K562 (cell line): ENCODE data around the gene CCNK. TPM values are rescaled to one million over a fixed set of nuclear protein-coding genes. Genes with fewer than 3 reads are reported as not detected.

Source experiments
- ATAC-seq: fragments of 200-7000 bp; cut with Tn5 transposase; 3 replicates; pipeline ENCODE4 v1.9.1; 2020; ENCODE audit warnings: moderate library complexity
- BruUV-seq: library from RNA; stranded (reverse); fragments of 400-500 nt; replicated peaks from 2 replicates; lab custom pipeline; 2021; lab: Mats Ljungman, UMichigan
- CTCF ChIA-PET: fragments of 300-600 bp; formaldehyde crosslinking; extraction: SDS; loops from one replicate; lab custom pipeline; 2021; ENCODE audit warnings: low intra/inter-chr PET ratio; lab: Yijun Ruan, JAX
- POLR2A ChIA-PET: fragments of 300-600, 350-650 bp; sonication (Branson Sonifier 250); formaldehyde crosslinking; extraction: SDS; loops from one replicate; lab custom pipeline; 2021; ENCODE audit warnings: antibody characterized with exemption, inconsistent platforms; lab: Yijun Ruan, JAX
- DNase-seq, 4 experiments: peaks; one replicate each; pipeline versions ENCODE4 v3.0.0 to v3.0.0-alpha.2; 2011 to 2018; ENCODE audit warnings: low spot score in 3 of 4, mixed read lengths in 3 of 4; ENCODE audit errors: extremely low read depth in 1 of 4
- FAIRE-seq: peaks from 2 replicates; lab custom pipeline; 2011; peaks lifted over from hg19 to GRCh38; lab: Jason Lieb, UNC
- H2AFZ ChIP-seq: 2 replicates; pipeline ENCODE4 v1.6.0; 2011; ENCODE audit warnings: low read depth, low read length, control low read depth, inconsistent platforms
- H3K27ac ChIP-seq: fragments of 200-600 bp; 3 replicates; pipeline ENCODE4 v1.8.0; 2011; ENCODE audit warnings: low read depth, mild to moderate bottlenecking, control low read depth, inconsistent platforms, low read length, moderate library complexity, mixed read lengths; ENCODE audit errors: extremely low read depth
- H3K27me3 ChIP-seq, 2 experiments: fragments of 300-600 bp in 1 of 2; 2 replicates in 1 of 2; 3 replicates in 1 of 2; pipeline versions ENCODE4 v1.6.0 to v1.8.0; 2011; ENCODE audit warnings: inconsistent platforms in 2 of 2, low read length in 2 of 2, mild to moderate bottlenecking in 1 of 2, mixed read lengths in 1 of 2, moderate library complexity in 1 of 2; ENCODE audit not compliant: control insufficient read depth in 2 of 2, insufficient read depth in 2 of 2
- H3K36me3 ChIP-seq: fragments of 300-600 bp; 3 replicates; pipeline ENCODE4 v1.8.0; 2011; ENCODE audit warnings: mild to moderate bottlenecking, low read length, inconsistent platforms; ENCODE audit not compliant: control insufficient read depth, insufficient read depth
- H3K4me1 ChIP-seq, 2 experiments: fragments of 200-600 bp in 1 of 2; replicated peaks in 1 of 2; 2 replicates in 1 of 2; 3 replicates in 1 of 2; pipeline versions ENCODE4 v1.5.1 to v1.8.0; 2011; ENCODE audit warnings: inconsistent platforms in 2 of 2, low read length in 2 of 2, mild to moderate bottlenecking in 1 of 2, mixed read lengths in 1 of 2, moderate library complexity in 1 of 2; ENCODE audit not compliant: control insufficient read depth in 2 of 2, insufficient read depth in 2 of 2
- H3K4me2 ChIP-seq: 2 replicates; pipeline ENCODE4 v1.6.1; 2011; ENCODE audit warnings: low read length, control low read depth, inconsistent platforms, mixed read lengths; ENCODE audit not compliant: insufficient read depth
- H3K4me3 ChIP-seq: fragments of 200-600 bp; sonication (generic), shearing (Covaris generic); 2 replicates; pipeline ENCODE4 v1.5.1; 2016; ENCODE audit warnings: control low read depth, inconsistent platforms
- H3K79me2 ChIP-seq: fragments of 200-600 bp; 3 replicates; pipeline ENCODE4 v1.8.0; 2011; ENCODE audit warnings: low read length, inconsistent platforms; ENCODE audit not compliant: control insufficient read depth, insufficient read depth
- H3K9ac ChIP-seq, 2 experiments: 2 replicates each; pipeline versions ENCODE4 v1.6.0 to v1.6.1; 2011; ENCODE audit warnings: low read depth in 2 of 2, low read length in 2 of 2, control low read depth in 1 of 2, inconsistent platforms in 1 of 2, mild to moderate bottlenecking in 1 of 2, mixed read lengths in 1 of 2; ENCODE audit not compliant: insufficient read depth in 1 of 2
- H3K9me1 ChIP-seq: one replicate; pipeline ENCODE4 v1.6.0; 2011; ENCODE audit warnings: inconsistent platforms, mild to moderate bottlenecking, low read length, moderate library complexity; ENCODE audit not compliant: control insufficient read depth, insufficient read depth
- H3K9me3 ChIP-seq: replicated peaks from 2 replicates; pipeline ENCODE4 v1.5.1; 2011; ENCODE audit warnings: low read depth, low read length, inconsistent platforms; ENCODE audit not compliant: control insufficient read depth, insufficient read depth
- H4K20me1 ChIP-seq: replicated peaks from 2 replicates; pipeline ENCODE4 v1.6.1; 2011; ENCODE audit warnings: low read length, inconsistent platforms, mixed read lengths; ENCODE audit not compliant: control insufficient read depth, insufficient read depth
- NFYB ChIP-seq: IDR thresholded peaks from 2 replicates; pipeline ENCODE4 v1.6.1; 2011; ENCODE audit warnings: mild to moderate bottlenecking, moderate library complexity; ENCODE audit not compliant: insufficient read length; ENCODE audit errors: extremely low read depth
- SRSF1 ChIP-seq: fragments of 200-400 bp; formaldehyde crosslinking; IDR thresholded peaks from 2 replicates; pipeline ENCODE4 v1.6.1; 2017; ENCODE audit warnings: mild to moderate bottlenecking, low read depth, low read length, moderate library complexity
- SRSF7 ChIP-seq: fragments of 200-400 bp; formaldehyde crosslinking; optimal IDR thresholded peaks from 2 replicates; pipeline ENCODE3; 2017; ENCODE audit warnings: mild to moderate bottlenecking, low read depth, low read length
- TAF15 ChIP-seq: fragments of 200-400 bp; formaldehyde crosslinking; IDR thresholded peaks from 2 replicates; pipeline ENCODE4 v1.6.1; 2017; ENCODE audit warnings: mild to moderate bottlenecking, low read depth, low read length, moderate library complexity
- TRIM24 ChIP-seq, 2 experiments: fragments of 450-650 bp; IDR thresholded peaks; 2 replicates each; pipeline ENCODE4 v1.6.1; 2016
- ZBED1 ChIP-seq: IDR thresholded peaks from 2 replicates; pipeline ENCODE4 v1.6.1; 2014
- ZBTB8A ChIP-seq: fragments of 450-650 bp; IDR thresholded peaks from 2 replicates; pipeline ENCODE4 v1.6.1; 2018; ENCODE audit warnings: mild to moderate bottlenecking, moderate library complexity; ENCODE audit not compliant: partially characterized antibody
- ZKSCAN1 ChIP-seq: fragments of 150-350 bp; IDR thresholded peaks from 2 replicates; pipeline ENCODE4 v1.6.1; 2016; ENCODE audit warnings: low read depth, low read length
- ZNF146 ChIP-seq: IDR thresholded peaks from one replicate; pipeline ENCODE4 v1.6.1; 2018; ENCODE audit warnings: missing compliant biosample characterization; ENCODE audit not compliant: unreplicated experiment
- WGBS: fragments of 100-300 bp; shearing (Covaris generic); methylation state at CpG from one replicate; pipeline ENCODE4 v1.1.6; 2016; ENCODE audit warnings: low coverage, mixed read lengths; ENCODE audit not compliant: insufficient coverage; ENCODE audit errors: missing lambda C conversion rate; 5-methylcytosine and 5-hydroxymethylcytosine counted together
- in situ Hi-C: fragments of 300-500 bp; cut with MboI; formaldehyde crosslinking; loops from 4 replicates; pipeline ENCODE4 v1.15.0; 2018; ENCODE audit warnings: inconsistent platforms, mixed read lengths
- intact Hi-C: fragments of 100-400 bp; cut with micrococcal nuclease; formaldehyde crosslinking; loops from 2 replicates; pipeline ENCODE4 v1.14.2; 2022
- polyA plus RNA-seq, 8 experiments: library from polyadenylated mRNA; depleted of rRNA in 4 of 8; stranded (reverse) in 5 of 8; unstranded in 3 of 8; fragments of >200 nt; fragmentation: Nextera tagmentation in 2 of 8; fragmentation: Illumina TruSeq in 1 of 8; extraction: Ambion mirVana in 2 of 8; extraction: Trizol in 1 of 8; gene quantifications; 2 replicates each; pipeline versions ENCODE4 v1.2.1 to v1.2.3, GENCODE V29; 2011 to 2014; ENCODE audit warnings: inconsistent platforms in 1 of 8, missing spikeins in 1 of 8
- total RNA-seq, 7 experiments: library from RNA; depleted of rRNA in 6 of 7; stranded (reverse); fragments of >200 nt in 6 of 7; fragmentation: Illumina TruSeq in 2 of 7; extraction: Trizol in 2 of 7; gene quantifications; 2 replicates each; pipeline versions ENCODE4 v1.2.1 to v1.2.3, GENCODE V29; 2011 to 2021; ENCODE audit warnings: low replicate concordance in 1 of 7
- TF ChIP-seq, protein P1 (sequence below): fragments of 250-450 bp; sonication (Bioruptor Pico); IDR thresholded peaks from 2 replicates; pipeline ENCODE4 v1.4.0; 2020; ENCODE audit warnings: mild to moderate bottlenecking, moderate library complexity

Gene CCNK
- total and polyA plus RNA-seq, 9 of the 15 experiments (the other 6 are each of a cell fraction or from before 2014, with no cell fraction given), result 5.8 to 84.2 (median 16.4) TPM

DNA sequence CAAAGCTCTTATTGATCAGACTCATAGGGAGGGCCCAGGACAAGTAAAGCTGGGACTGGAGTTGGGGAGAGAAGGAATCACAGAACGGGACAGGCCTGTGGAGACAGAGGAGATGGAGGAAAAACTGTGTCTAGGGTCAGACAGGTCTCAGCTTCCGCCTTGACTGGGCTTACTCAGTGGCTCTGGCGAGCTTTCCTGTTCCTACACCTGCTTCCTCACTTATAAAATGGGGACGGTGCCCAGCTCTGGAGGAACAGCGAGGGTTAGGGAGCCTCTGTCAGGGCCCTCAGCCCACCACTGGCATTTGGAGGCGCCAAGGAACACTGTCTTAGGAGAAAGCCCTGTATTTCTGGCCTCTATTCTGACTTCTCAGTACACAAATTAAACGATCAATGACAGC lies 35.3 kb upstream of the CCNK start:
- intact Hi-C loops, result no loop called here
- no peak for ATAC-seq
- no peak overlapping the region for H3K4me2 ChIP-seq
- peaks cover 35% of the 10 kb centered on the region; the same call in 2 of the 3 replicates for H3K36me3 ChIP-seq
- WGBS, result 88% methylated on average over 7 of the region's 7 CpGs
- H3K9me3 ChIP-seq, result no peaks in the 10 kb centered on the region
- peaks cover 8 to 10% of the 10 kb centered on the region in 2 experiments; a peak in 3 of 5 replicates for H3K4me1 ChIP-seq
- no peak for FAIRE-seq
- H3K27ac ChIP-seq, result no peak overlapping the region
- no peaks in the 10 kb centered on the region for H3K27me3 ChIP-seq
- TF ChIP-seq NFYB (no peak), ZBED1 (no peak), TAF15 (no peak), TRIM24 (IDR thresholded peaks at IDR 0.05) (no peak), SRSF1 (no peak), SRSF7 (no peak), ZKSCAN1 (no peak), ZNF146 (CRISPR knock-in tag) (no peak), ZBTB8A (no peak)
- TF ChIP-seq, protein P1, sequence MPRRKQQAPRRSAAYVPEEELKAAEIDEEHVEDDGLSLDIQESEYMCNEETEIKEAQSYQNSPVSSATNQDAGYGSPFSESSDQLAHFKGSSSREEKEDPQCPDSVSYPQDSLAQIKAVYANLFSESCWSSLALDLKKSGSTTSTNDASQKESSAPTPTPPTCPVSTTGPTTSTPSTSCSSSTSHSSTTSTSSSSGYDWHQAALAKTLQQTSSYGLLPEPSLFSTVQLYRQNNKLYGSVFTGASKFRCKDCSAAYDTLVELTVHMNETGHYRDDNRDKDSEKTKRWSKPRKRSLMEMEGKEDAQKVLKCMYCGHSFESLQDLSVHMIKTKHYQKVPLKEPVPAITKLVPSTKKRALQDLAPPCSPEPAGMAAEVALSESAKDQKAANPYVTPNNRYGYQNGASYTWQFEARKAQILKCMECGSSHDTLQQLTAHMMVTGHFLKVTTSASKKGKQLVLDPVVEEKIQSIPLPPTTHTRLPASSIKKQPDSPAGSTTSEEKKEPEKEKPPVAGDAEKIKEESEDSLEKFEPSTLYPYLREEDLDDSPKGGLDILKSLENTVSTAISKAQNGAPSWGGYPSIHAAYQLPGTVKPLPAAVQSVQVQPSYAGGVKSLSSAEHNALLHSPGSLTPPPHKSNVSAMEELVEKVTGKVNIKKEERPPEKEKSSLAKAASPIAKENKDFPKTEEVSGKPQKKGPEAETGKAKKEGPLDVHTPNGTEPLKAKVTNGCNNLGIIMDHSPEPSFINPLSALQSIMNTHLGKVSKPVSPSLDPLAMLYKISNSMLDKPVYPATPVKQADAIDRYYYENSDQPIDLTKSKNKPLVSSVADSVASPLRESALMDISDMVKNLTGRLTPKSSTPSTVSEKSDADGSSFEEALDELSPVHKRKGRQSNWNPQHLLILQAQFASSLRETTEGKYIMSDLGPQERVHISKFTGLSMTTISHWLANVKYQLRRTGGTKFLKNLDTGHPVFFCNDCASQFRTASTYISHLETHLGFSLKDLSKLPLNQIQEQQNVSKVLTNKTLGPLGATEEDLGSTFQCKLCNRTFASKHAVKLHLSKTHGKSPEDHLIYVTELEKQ (CRISPR knock-in tag), result no peak
- TF ChIP-seq, all 486 proteins: peak for 0
- H3K9ac ChIP-seq, result no peak overlapping the region
- H3K4me3 ChIP-seq, result no peak overlapping the region
- CTCF ChIA-PET, result no interaction called here
- no peak for DNase-seq
- peaks cover 6% of the 10 kb centered on the region; the same call in 1 of the 2 replicates for H4K20me1 ChIP-seq
- H3K9me1 ChIP-seq, result no peaks in the 10 kb centered on the region
- no TSS peak for BruUV-seq
- POLR2A ChIA-PET, result interaction anchor here (1.0 kb wide), 1 partner anchor 10 kb away, joined by 3 read pairs; no protein-coding TSS in a partner anchor
- H3K79me2 ChIP-seq, result no peaks in the 10 kb centered on the region
- no peak overlapping the region for H2AFZ ChIP-seq
- in situ Hi-C loops, result no loop called here
